Measurements from ENCODE around the gene CSF1R. TPM values are rescaled to one million over a fixed set of nuclear protein-coding genes. Genes with fewer than 3 reads are reported as not detected.

Gene CSF1R
- under 0.01 TPM in 1 of 2 replicates, not detected in the other for total RNA-seq

DNA sequence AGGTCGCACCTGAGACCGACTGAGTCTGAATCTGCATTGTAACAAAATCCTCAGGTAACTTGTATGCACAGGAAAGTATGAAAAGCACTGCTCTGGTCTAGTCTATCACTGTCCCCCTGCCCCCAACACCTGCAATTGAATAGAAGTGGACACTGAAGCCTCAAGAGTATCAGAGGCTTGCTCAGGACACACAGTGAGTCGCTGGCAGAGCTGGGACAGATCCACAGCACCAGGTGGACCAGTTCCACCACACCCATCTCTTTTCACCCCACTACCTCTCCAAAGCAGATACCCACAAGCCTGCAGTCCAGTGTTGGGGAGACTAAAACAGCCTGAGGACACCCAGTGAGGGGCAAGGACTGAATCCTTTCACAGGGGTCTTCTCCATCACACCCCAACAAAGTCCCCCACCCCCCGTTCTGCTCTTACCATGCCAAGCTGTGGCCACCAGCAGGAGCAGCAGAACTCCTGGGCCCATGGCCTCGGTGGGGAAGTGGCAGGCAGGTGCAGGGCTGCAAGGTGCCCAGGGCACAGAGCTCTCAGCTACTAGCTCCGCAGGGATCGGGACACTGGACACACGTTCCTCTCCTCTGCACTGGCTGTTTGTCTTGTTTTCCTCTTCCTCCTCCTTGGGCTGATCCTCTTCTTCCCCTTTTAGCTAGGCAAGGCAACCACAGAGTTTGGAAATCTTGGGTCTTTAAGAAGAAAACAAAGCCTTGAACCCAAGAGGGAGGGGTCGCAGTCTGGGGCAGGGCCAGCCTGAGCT, at the start of gene CSF1R:
TSS of gene CSF1R (minus strand) at position 605 of the 766 bp plus-strand sequence. CDS start at position 478, 127 bp downstream.

Other genes with a start within 250 kb of the CSF1R start
- gene PDE6A, start 141.8 kb downstream of the CSF1R start, total RNA-seq: not detected in 2 replicates
- gene SLC26A2, start 125.8 kb downstream of the CSF1R start, total RNA-seq: 14.5 and 15.1 TPM in 2 replicates
- gene TIGD6, start 85.9 kb downstream of the CSF1R start, total RNA-seq: 6.2 and 7.3 TPM in 2 replicates
- 32.6 and 35.1 TPM in 2 replicates for gene HMGXB3, start 85.8 kb downstream of the CSF1R start, total RNA-seq
- 159 and 206 TPM in 2 replicates for gene PDGFRB, start 69.3 kb upstream of the CSF1R start, total RNA-seq
- 0.12 and 0.13 TPM in 2 replicates for gene CDX1, start 80.2 kb upstream of the CSF1R start, total RNA-seq
- gene SLC6A7, start 103.5 kb upstream of the CSF1R start, total RNA-seq: 0.06 TPM in 1 of 2 replicates, not detected in the other
- gene CAMK2A, start 203.2 kb upstream of the CSF1R start, total RNA-seq: under 0.01 and 0.12 TPM in 2 replicates
- 0.13 and 0.19 TPM in 2 replicates for gene ARSI, start 216.4 kb upstream of the CSF1R start, total RNA-seq